ENCODE measurements around the gene DSCAML1.

DSCAML1 gene

GRCh38 chr11:117701781-117702180 lies 95.2 kb downstream of the DSCAML1 start:
- no peak for DNase-seq (ENCODE audit: extremely low read depth, low read depth)
- no peak overlapping the region for H3K4me3 ChIP-seq (replicated peaks; ENCODE audit: low read depth, low read length)
- TF ChIP-seq CTCF (IDR thresholded peaks at IDR 0.05; ENCODE audit: low read depth, low read length, missing control alignments) = no peak

DNA sequence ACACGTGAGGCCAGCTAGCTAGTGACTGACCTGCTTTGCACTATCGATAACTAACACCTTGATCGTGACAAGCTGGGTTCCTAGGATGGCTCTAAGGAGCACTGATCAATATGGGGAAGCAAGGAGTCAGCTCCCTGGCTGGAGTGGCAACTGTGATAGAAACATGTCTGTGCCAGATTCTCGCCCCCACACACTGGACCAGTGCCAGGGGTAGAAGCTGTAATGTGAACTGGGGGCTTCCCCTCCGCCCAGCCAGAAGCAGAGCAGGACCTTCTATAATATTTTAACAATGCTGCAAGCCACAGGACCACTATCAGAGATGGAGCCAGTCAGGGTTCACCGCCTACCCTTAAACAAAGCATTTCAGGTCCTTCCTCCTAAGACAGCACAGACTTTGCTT lies 96.5 kb downstream of the DSCAML1 start:
- TF ChIP-seq CTCF (IDR thresholded peaks at IDR 0.05; ENCODE audit: low read depth, low read length, missing control alignments) = no peak
- no peak overlapping the region for H3K4me3 ChIP-seq (replicated peaks; ENCODE audit: low read depth, low read length)
- no peak for DNase-seq (ENCODE audit: extremely low read depth, low read depth)

GRCh38 chr11:117697319-117697718 lies 99.7 kb downstream of the DSCAML1 start:
- TF ChIP-seq CTCF (IDR thresholded peaks at IDR 0.05; ENCODE audit: low read depth, low read length, missing control alignments) = no peak
- H3K4me3 ChIP-seq (replicated peaks; ENCODE audit: low read depth, low read length) = no peak overlapping the region
- no peak for DNase-seq (ENCODE audit: extremely low read depth, low read depth)

GRCh38 chr11:117696540-117696939 lies 100.5 kb downstream of the DSCAML1 start:
- TF ChIP-seq CTCF (IDR thresholded peaks at IDR 0.05; ENCODE audit: low read depth, low read length, missing control alignments) = no peak
- DNase-seq (ENCODE audit: extremely low read depth, low read depth) = no peak
- no peak overlapping the region for H3K4me3 ChIP-seq (replicated peaks; ENCODE audit: low read depth, low read length)

DNA sequence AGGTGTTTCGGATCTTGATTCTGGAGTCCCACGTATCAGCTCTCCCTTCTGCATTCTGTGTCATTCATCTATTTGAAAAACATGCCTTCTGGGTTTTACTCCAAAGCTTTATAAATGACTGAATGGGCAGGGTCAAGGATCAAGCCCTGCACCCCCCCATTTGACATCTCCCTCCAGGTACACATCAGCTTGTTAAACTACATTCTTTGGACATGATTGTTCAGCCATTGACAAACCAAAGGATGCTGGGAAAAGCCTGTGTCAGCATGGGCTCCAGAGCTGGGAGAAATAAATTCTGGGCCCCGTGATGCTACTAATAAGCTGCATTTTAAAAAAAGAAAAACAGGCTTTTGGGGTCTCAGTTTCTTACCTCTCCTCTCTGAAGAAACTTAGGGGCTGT lies 103.7 kb downstream of the DSCAML1 start:
- no peak for TF ChIP-seq CTCF (IDR thresholded peaks at IDR 0.05; ENCODE audit: low read depth, low read length, missing control alignments)
- DNase-seq (ENCODE audit: extremely low read depth, low read depth) = no peak
- H3K4me3 ChIP-seq (replicated peaks; ENCODE audit: low read depth, low read length) = no peak overlapping the region

- DNase-seq (ENCODE audit: extremely low read depth, low read depth) = no peak
- H3K4me3 ChIP-seq (replicated peaks; ENCODE audit: low read depth, low read length) = no peak overlapping the region
- no peak for TF ChIP-seq CTCF (IDR thresholded peaks at IDR 0.05; ENCODE audit: low read depth, low read length, missing control alignments)
Observed at GRCh38 chr11:117691516-117691915, 105.5 kb downstream of the DSCAML1 start.

- H3K4me3 ChIP-seq (replicated peaks; ENCODE audit: low read depth, low read length) = no peak overlapping the region
- TF ChIP-seq CTCF (IDR thresholded peaks at IDR 0.05; ENCODE audit: low read depth, low read length, missing control alignments) = no peak
- no peak for DNase-seq (ENCODE audit: extremely low read depth, low read depth)
Observed at GRCh38 chr11:117691218-117691514, 105.8 kb downstream of the DSCAML1 start.
